HPDE6-E6E7 (cell line): ENCODE measurements around the gene NBEA.
"Not testable (repeated sequence)": the region's sequence is repeated elsewhere in the genome, so short reads cannot be mapped to it uniquely, and the experiment has no call there.

Experiments
- DNase-seq: peaks from one replicate; pipeline ENCODE4 v3.0.0; 2011; ENCODE audit warnings: missing footprints; ENCODE audit errors: extremely low spot score

NBEA gene

GRCh38 chr13:35648201-35648600 lies 706.1 kb downstream of the NBEA start:
- no peak for DNase-seq

GRCh38 chr13:35649162-35649561 lies 707.1 kb downstream of the NBEA start:
- no peak for DNase-seq

- no peak for DNase-seq
Measured at GRCh38 chr13:35659796-35660195, 717.7 kb downstream of the NBEA start.

- DNase-seq: no peak
Measured at GRCh38 chr13:35664747-35665146, 722.7 kb downstream of the NBEA start.

- no peak for DNase-seq
Measured at GRCh38 chr13:35669321-35669720, 727.3 kb downstream of the NBEA start.

- DNase-seq: no peak
Measured at GRCh38 chr13:35672611-35673010, 730.5 kb downstream of the NBEA start.

- DNase-seq: no peak
Measured at GRCh38 chr13:35675651-35676050, 733.6 kb downstream of the NBEA start.

- not testable (repeated sequence) for DNase-seq
Measured at GRCh38 chr13:35677863-35678262, 735.8 kb downstream of the NBEA start.

- DNase-seq: no peak
Measured at GRCh38 chr13:35681685-35682084, 739.6 kb downstream of the NBEA start.

- no peak for DNase-seq
Measured at GRCh38 chr13:35684432-35684831, 742.4 kb downstream of the NBEA start.

GRCh38 chr13:35687336-35687735 lies 745.3 kb downstream of the NBEA start:
- no peak for DNase-seq

GRCh38 chr13:35690581-35691207 lies 748.6 kb downstream of the NBEA start:
- DNase-seq: peak; percentile 0

- no peak for DNase-seq
Measured at GRCh38 chr13:35693134-35693784, 751.2 kb downstream of the NBEA start.

GRCh38 chr13:35694031-35694430 lies 752.0 kb downstream of the NBEA start:
- no peak for DNase-seq

- no peak for DNase-seq
Measured at GRCh38 chr13:35694549-35695447, 752.7 kb downstream of the NBEA start.

- no peak for DNase-seq
Measured at GRCh38 chr13:35695448-35695770, 753.3 kb downstream of the NBEA start.

GRCh38 chr13:35697186-35697730 lies 755.2 kb downstream of the NBEA start:
- DNase-seq: no peak

GRCh38 chr13:35698911-35699576 lies 757.0 kb downstream of the NBEA start:
- no peak for DNase-seq

- DNase-seq: no peak
Measured at GRCh38 chr13:35699825-35700510, 757.9 kb downstream of the NBEA start.

GRCh38 chr13:35700671-35701070 lies 758.6 kb downstream of the NBEA start:
- DNase-seq: no peak

- DNase-seq: no peak
Measured at GRCh38 chr13:35702316-35702715, 760.2 kb downstream of the NBEA start.
